OCI-LY7 (cell line): ENCODE data around the gene RHOT2. TPM values are rescaled to one million over a fixed set of nuclear protein-coding genes. Genes with fewer than 3 reads are reported as not detected.

Experiments used
- BruUV-seq: library from RNA; stranded (reverse); fragments of 400-500 nt; replicated peaks from 2 replicates; lab custom pipeline; 2021; lab: Mats Ljungman, UMichigan
- CTCF ChIA-PET: fragments of 300-600 bp; sonication (Branson Sonifier 250); formaldehyde crosslinking; loops from one replicate; lab custom pipeline; 2022; ENCODE audit warnings: antibody characterized with exemption; ENCODE audit not compliant: unreplicated experiment; lab: Charles Lee
- POLR2A ChIA-PET: fragments of 300-600 bp; sonication (Branson Sonifier 250); formaldehyde crosslinking; loops from one replicate; lab custom pipeline; 2022; ENCODE audit warnings: antibody characterized with exemption; lab: Charles Lee
- DNase-seq: peaks from one replicate; pipeline ENCODE4 v3.0.0-alpha.2; 2015; ENCODE audit warnings: low spot score
- H2AFZ ChIP-seq: fragments of 200-600 bp; sonication (generic), shearing (Covaris generic); 2 replicates; pipeline ENCODE4 v1.6.1; 2014; ENCODE audit warnings: mild to moderate bottlenecking, antibody characterized with exemption, low read length, moderate library complexity
- H3K27ac ChIP-seq: fragments of 200-600 bp; sonication (generic); 2 replicates; pipeline ENCODE4 v1.5.1; 2014; ENCODE audit warnings: mixed run types, low read depth, mild to moderate bottlenecking, moderate library complexity, low read length, inconsistent platforms; ENCODE audit not compliant: poor library complexity, severe bottlenecking
- H3K36me3 ChIP-seq: fragments of 200-600 bp; sonication (generic); 2 replicates; pipeline ENCODE4 v1.6.1; 2014; ENCODE audit warnings: mild to moderate bottlenecking, antibody characterized with exemption, low read length, moderate library complexity, mixed read lengths; ENCODE audit not compliant: insufficient read depth
- H3K4me1 ChIP-seq: fragments of 200-600 bp; sonication (generic); 2 replicates; pipeline ENCODE4 v1.5.1; 2014; ENCODE audit warnings: mild to moderate bottlenecking, low read length; ENCODE audit not compliant: insufficient read depth, poor library complexity, severe bottlenecking
- H3K4me2 ChIP-seq: fragments of 200-600 bp; sonication (generic); 2 replicates; pipeline ENCODE4 v1.6.1; 2014; ENCODE audit warnings: mild to moderate bottlenecking, low read length
- H3K4me3 ChIP-seq: fragments of 200-600 bp; sonication (generic); 2 replicates; pipeline ENCODE4 v1.5.1; 2014; ENCODE audit warnings: mild to moderate bottlenecking, low read depth, low read length; ENCODE audit not compliant: poor library complexity, severe bottlenecking
- H3K79me2 ChIP-seq: fragments of 200-600 bp; sonication (generic); 2 replicates; pipeline ENCODE4 v1.6.1; 2016; ENCODE audit warnings: low read depth, mild to moderate bottlenecking, low read length, moderate library complexity, mixed read lengths; ENCODE audit not compliant: insufficient read depth
- H3K9me2 ChIP-seq: fragments of 200-600 bp; sonication (generic); 2 replicates; pipeline ENCODE4 v1.6.1; 2016; ENCODE audit warnings: mild to moderate bottlenecking, low read length, mixed read lengths; ENCODE audit not compliant: insufficient read depth
- H3K9me3 ChIP-seq: fragments of 200-600 bp; sonication (generic); 2 replicates; pipeline ENCODE4 v1.6.1; 2014; ENCODE audit warnings: mild to moderate bottlenecking, mixed run types, low read length, mixed read lengths
- H4K20me1 ChIP-seq: fragments of 200-600 bp; sonication (generic); 2 replicates; pipeline ENCODE4 v1.6.1; 2014; ENCODE audit warnings: mild to moderate bottlenecking, antibody characterized with exemption, low read length, moderate library complexity, mixed read lengths; ENCODE audit not compliant: insufficient read depth
- CTCF ChIP-seq: fragments of 200-600 bp; sonication (generic); conservative IDR thresholded peaks from 2 replicates; pipeline ENCODE4 v1.5.1; 2014; ENCODE audit warnings: mild to moderate bottlenecking, antibody characterized with exemption, low read length, moderate library complexity, mixed read lengths
- EZH2phosphoT487 ChIP-seq: fragments of 200-600 bp; sonication (generic); IDR thresholded peaks from 2 replicates; pipeline ENCODE4 v1.6.1; 2018; ENCODE audit warnings: low read depth, borderline replicate concordance, mild to moderate bottlenecking, mixed run types, antibody characterized with exemption, low read length, moderate library complexity, mixed read lengths
- intact Hi-C: fragments of 100-400 bp; cut with micrococcal nuclease; formaldehyde crosslinking; loops from one replicate; pipeline ENCODE4 v1.10.0; 2022; ENCODE audit not compliant: unreplicated experiment
- total RNA-seq, 2 experiments: library from RNA; depleted of rRNA in 1 of 2; stranded (reverse); fragments of >200 nt in 1 of 2; shearing (Covaris generic) in 1 of 2; gene quantifications; 2 replicates each; pipeline ENCODE4 v1.2.3, GENCODE V29; 2014 to 2022

Gene RHOT2
- total RNA-seq, 2 experiments from 2014 or later: 133 to 136 TPM

DNA sequence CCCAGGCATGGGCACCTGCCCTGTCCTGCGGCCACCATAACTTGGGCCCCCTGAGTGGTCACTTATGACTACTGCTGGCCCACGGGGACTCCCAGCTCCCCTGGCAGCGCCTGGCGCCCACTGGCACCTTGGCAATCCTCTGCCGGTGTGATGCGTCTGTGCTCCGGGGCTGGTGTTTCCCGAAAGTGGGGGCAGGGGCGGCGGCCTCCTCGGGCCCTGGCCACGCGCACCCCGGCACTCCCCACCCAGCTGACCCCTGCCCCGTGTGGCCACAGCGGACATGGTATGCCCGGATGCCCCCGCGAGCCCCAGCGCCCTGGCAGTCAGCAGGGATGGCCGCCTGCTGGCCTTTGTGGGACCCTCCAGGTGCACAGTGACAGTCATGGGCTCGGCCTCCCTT, 10.4 kb upstream of the RHOT2 start:
- Histone ChIP-seq H3K9me3 (no peaks in the 10 kb centered on the region), H3K4me3 (no peak overlapping the region), H3K4me1 (peaks cover 6% of the 10 kb centered on the region), H3K9me2 (no peaks in the 10 kb centered on the region), H3K36me3 (peaks cover 46% of the 10 kb centered on the region; the same call in 1 of the 2 replicates), H3K4me2 (no peak overlapping the region), H3K27ac (no peak overlapping the region), H4K20me1 (no peaks in the 10 kb centered on the region), H2AFZ (no peak overlapping the region), H3K79me2 (no peaks in the 10 kb centered on the region)
- BruUV-seq: no TSS peak
- POLR2A ChIA-PET: no interaction called here
- intact Hi-C loops: no loop called here
- TF ChIP-seq EZH2phosphoT487 (no peak), CTCF (no peak)
- CTCF ChIA-PET: no interaction called here
- DNase-seq: no peak

- Histone ChIP-seq H3K9me3 (no peaks in the 10 kb centered on the region), H3K79me2 (no peaks in the 10 kb centered on the region), H3K4me2 (no peak overlapping the region), H3K36me3 (peaks cover 43% of the 10 kb centered on the region; the same call in 1 of the 2 replicates), H3K4me3 (no peak overlapping the region), H4K20me1 (no peaks in the 10 kb centered on the region), H3K27ac (no peak overlapping the region), H2AFZ (no peak overlapping the region), H3K4me1 (peaks cover 6% of the 10 kb centered on the region), H3K9me2 (no peaks in the 10 kb centered on the region)
- BruUV-seq: no TSS peak
- TF ChIP-seq EZH2phosphoT487: no peak
- no peak for TF ChIP-seq CTCF
- ChIA-PET CTCF (no interaction called here), POLR2A (no interaction called here)
- intact Hi-C loops: no loop called here
- DNase-seq: no peak
Measured at GRCh38 chr16:658679-659571, 9.0 kb upstream of the RHOT2 start.

DNA sequence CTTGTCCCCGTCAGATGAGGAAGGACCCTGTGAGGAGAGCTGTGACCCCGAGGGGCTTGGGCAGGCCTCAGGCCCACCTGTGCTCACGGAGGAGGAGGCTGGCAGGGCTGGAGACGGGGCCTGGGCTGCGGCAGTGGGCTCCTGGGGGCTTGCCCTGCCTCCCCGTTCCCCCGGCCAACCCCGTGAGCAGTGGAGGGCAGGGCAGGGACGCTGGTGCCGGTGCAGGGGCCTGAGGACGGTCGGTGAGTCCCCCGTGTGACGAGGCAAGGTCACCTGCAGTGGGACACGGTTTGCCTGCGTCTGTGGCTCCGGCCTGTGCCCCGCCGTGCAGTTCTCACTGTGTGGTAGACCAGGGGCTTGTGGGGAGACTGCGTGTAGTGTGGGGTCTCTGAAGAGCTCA, 8.3 kb upstream of the RHOT2 start:
- Histone ChIP-seq H3K9me3 (no peaks in the 10 kb centered on the region), H3K4me2 (no peak overlapping the region), H3K4me1 (peaks cover 6% of the 10 kb centered on the region), H3K27ac (no peak overlapping the region), H3K4me3 (no peak overlapping the region), H3K9me2 (no peaks in the 10 kb centered on the region), H3K79me2 (no peaks in the 10 kb centered on the region), H2AFZ (no peak overlapping the region), H4K20me1 (no peaks in the 10 kb centered on the region), H3K36me3 (peaks cover 42% of the 10 kb centered on the region; the same call in 1 of the 2 replicates)
- ChIA-PET CTCF (no interaction called here), POLR2A (no interaction called here)
- no TSS peak for BruUV-seq
- TF ChIP-seq CTCF: no peak
- TF ChIP-seq EZH2phosphoT487: no peak
- intact Hi-C loops: loop anchor here (1.0 kb wide), 1 partner anchor 80 kb away; no protein-coding TSS in a partner anchor
- no peak for DNase-seq
